ENCODE results near the gene JUNB. TPM values are rescaled to one million over a fixed set of nuclear protein-coding genes. Genes with fewer than 3 reads are reported as not detected.
A peak's percentile ranks its signal among the peaks of the same experiment; 100 is the strongest.

JUNB gene
- total and polyA plus RNA-seq, 2 of the 13 experiments (the other 11 are each of a cell fraction or from before 2014, with no cell fraction given): 7.7 to 8.2 TPM

DNA sequence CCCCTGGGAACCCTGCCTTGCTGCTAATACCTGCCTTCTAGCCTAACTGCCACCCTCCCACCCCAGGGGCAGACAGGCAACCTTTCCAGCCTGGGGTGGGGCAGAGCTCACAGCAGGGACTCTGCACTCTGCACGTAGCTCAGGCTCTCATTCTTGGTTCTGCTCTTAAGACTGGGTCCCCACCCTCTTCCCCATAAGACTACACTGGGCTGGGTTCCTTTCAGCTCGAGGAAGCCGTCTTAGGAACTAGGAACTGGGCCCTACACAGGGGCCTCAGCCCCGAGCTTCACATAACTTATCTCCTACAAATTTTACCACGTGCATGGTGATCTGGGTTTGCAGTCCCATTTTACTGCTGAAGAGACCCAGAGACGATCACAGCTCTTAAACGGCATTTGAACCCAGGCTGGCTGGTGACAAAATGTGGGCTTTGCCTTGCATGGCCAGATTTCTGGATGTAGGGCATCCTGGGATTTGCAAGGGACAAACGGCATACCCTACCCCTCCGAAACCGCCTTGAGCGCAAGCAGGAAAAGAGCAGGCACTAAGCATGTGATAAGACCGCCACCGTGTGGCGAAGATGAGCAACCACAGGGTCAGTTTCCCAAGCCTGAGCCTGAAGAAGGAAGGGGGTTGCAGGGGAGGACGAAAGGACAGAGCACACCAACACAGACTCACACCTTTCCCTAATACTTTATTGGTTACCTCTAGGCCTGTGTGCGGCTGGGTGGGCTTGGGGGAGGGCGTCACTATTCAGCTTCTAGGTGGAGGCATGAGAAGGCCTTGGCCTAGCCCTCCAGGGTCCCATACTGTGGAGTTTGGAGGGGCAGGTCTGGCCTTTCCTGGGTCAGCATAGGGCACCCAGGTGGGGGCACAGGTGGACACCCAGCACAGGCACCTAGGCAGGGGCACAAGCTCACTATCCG lies 5.1 kb downstream of the JUNB start (continued):
- TF ChIP-seq, protein P1, sequence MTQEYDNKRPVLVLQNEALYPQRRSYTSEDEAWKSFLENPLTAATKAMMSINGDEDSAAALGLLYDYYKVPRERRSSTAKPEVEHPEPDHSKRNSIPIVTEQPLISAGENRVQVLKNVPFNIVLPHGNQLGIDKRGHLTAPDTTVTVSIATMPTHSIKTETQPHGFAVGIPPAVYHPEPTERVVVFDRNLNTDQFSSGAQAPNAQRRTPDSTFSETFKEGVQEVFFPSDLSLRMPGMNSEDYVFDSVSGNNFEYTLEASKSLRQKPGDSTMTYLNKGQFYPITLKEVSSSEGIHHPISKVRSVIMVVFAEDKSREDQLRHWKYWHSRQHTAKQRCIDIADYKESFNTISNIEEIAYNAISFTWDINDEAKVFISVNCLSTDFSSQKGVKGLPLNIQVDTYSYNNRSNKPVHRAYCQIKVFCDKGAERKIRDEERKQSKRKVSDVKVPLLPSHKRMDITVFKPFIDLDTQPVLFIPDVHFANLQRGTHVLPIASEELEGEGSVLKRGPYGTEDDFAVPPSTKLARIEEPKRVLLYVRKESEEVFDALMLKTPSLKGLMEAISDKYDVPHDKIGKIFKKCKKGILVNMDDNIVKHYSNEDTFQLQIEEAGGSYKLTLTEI (CRISPR knock-in tag; conservative IDR thresholded peaks at IDR 0.05): no peak
- TF ChIP-seq JUND (CRISPR knock-in tag; IDR thresholded peaks at IDR 0.05) (no peak), PITX1 (CRISPR knock-in tag; IDR thresholded peaks at IDR 0.05) (no peak), RNF2 (conservative IDR thresholded peaks at IDR 0.05; ENCODE audit: low read depth) (no peak), TBX2 (CRISPR knock-in tag; IDR thresholded peaks at IDR 0.05; ENCODE audit: borderline replicate concordance) (peak; percentile 56), KDM2A (CRISPR knock-in tag; IDR thresholded peaks at IDR 0.05; ENCODE audit: borderline replicate concordance, low read depth) (peak; percentile 93), EHMT2 (IDR thresholded peaks at IDR 0.05; ENCODE audit: borderline replicate concordance, low read depth, low read length) (no peak), ZBTB1 (CRISPR knock-in tag; IDR thresholded peaks at IDR 0.05; ENCODE audit: borderline replicate concordance) (no peak), ZNF577 (CRISPR knock-in tag; IDR thresholded peaks at IDR 0.05; ENCODE audit: borderline replicate concordance, low read depth) (no peak), ZNF17 (CRISPR knock-in tag; IDR thresholded peaks at IDR 0.05) (no peak), AKAP8 (CRISPR knock-in tag; IDR thresholded peaks at IDR 0.05) (peak; percentile 63), ZNF781 (CRISPR knock-in tag; IDR thresholded peaks at IDR 0.05; ENCODE audit: borderline replicate concordance, not compliant biosample characterization) (peak; percentile 34), PCBP2 (optimal IDR thresholded peaks at IDR 0.05; ENCODE audit: low read depth, low read length, poor library complexity, severe bottlenecking) (no peak), ZNF329 (CRISPR knock-in tag; IDR thresholded peaks at IDR 0.05; ENCODE audit: low read depth) (no peak), POLR2G (IDR thresholded peaks at IDR 0.05; ENCODE audit: low read depth, low read length) (peak; percentile 54; the same call in 1 of the 2 replicates), GLI4 (CRISPR knock-in tag; IDR thresholded peaks at IDR 0.05; ENCODE audit: borderline replicate concordance) (no peak), ZNF766 (CRISPR knock-in tag; IDR thresholded peaks at IDR 0.05; ENCODE audit: borderline replicate concordance) (no peak), CBX1 (IDR thresholded peaks at IDR 0.05; ENCODE audit: low read depth) (no peak), CCAR2 (optimal IDR thresholded peaks at IDR 0.05; ENCODE audit: low read depth, low read length) (no peak)
- TF ChIP-seq, protein P2, sequence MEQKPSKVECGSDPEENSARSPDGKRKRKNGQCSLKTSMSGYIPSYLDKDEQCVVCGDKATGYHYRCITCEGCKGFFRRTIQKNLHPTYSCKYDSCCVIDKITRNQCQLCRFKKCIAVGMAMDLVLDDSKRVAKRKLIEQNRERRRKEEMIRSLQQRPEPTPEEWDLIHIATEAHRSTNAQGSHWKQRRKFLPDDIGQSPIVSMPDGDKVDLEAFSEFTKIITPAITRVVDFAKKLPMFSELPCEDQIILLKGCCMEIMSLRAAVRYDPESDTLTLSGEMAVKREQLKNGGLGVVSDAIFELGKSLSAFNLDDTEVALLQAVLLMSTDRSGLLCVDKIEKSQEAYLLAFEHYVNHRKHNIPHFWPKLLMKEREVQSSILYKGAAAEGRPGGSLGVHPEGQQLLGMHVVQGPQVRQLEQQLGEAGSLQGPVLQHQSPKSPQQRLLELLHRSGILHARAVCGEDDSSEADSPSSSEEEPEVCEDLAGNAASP (CRISPR knock-in tag; IDR thresholded peaks at IDR 0.05; ENCODE audit: borderline replicate concordance): 0 out of 2 replicates have a peak, but pooled peaks have one; percentile 33
- TF ChIP-seq, protein P3, sequence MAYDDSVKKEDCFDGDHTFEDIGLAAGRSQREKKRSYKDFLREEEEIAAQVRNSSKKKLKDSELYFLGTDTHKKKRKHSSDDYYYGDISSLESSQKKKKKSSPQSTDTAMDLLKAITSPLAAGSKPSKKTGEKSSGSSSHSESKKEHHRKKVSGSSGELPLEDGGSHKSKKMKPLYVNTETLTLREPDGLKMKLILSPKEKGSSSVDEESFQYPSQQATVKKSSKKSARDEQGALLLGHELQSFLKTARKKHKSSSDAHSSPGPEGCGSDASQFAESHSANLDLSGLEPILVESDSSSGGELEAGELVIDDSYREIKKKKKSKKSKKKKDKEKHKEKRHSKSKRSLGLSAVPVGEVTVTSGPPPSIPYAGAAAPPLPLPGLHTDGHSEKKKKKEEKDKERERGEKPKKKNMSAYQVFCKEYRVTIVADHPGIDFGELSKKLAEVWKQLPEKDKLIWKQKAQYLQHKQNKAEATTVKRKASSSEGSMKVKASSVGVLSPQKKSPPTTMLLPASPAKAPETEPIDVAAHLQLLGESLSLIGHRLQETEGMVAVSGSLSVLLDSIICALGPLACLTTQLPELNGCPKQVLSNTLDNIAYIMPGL (CRISPR knock-in tag; IDR thresholded peaks at IDR 0.05; ENCODE audit: borderline replicate concordance in 1 of 2, low read depth in 1 of 2): peak; percentile 77
- TF ChIP-seq, protein P4, sequence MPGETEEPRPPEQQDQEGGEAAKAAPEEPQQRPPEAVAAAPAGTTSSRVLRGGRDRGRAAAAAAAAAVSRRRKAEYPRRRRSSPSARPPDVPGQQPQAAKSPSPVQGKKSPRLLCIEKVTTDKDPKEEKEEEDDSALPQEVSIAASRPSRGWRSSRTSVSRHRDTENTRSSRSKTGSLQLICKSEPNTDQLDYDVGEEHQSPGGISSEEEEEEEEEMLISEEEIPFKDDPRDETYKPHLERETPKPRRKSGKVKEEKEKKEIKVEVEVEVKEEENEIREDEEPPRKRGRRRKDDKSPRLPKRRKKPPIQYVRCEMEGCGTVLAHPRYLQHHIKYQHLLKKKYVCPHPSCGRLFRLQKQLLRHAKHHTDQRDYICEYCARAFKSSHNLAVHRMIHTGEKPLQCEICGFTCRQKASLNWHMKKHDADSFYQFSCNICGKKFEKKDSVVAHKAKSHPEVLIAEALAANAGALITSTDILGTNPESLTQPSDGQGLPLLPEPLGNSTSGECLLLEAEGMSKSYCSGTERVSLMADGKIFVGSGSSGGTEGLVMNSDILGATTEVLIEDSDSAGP (CRISPR knock-in tag; IDR thresholded peaks at IDR 0.05; ENCODE audit: borderline replicate concordance): peak; percentile 59

Data from HepG2 (cell line).